GM18907 (cell line): ENCODE results near the gene LYSMD2.

Experiments used
- ATAC-seq: cut with Tn5 transposase; IDR thresholded peaks from one replicate; pipeline ENCODE4 v1.9.1; 2021; ENCODE audit warnings: mild to moderate bottlenecking, moderate library complexity; ENCODE audit not compliant: unreplicated experiment

Gene LYSMD2

DNA sequence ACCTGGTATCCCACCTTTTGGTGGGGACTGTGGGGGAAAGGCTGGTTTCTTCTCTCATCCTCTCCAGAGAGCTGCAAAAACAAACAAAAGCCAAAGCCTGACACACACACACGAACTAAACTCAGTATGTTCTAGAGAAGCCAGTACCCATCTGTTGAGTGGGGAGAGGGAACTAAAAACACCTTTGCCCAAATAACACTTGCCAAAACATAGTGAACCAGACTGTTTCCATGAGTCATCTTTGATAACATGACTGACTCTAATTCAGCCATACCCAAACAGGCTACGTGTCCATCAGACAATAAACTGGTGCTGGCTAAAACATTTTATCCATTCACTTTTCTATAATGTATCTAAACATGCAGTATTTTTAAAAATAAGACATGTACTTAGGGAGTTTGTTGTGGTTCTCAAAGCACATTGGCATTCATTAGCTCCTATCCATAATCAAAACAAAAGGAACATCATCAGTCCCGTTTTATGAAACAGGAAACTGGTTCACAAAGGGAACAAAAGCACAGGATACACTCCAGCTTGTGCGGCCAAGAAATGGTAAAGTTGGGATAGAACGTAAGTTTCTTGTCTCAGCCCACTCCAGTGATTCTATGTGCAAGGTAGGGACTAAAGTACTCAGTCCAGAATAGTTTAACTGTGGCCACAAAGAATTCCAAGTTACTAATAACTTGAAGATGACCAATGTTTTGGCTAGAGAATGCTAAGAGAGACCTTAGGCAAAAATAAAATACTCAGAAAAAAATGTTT, 16.1 kb downstream of the LYSMD2 start:
- no peak for ATAC-seq

GRCh38 chr15:51720201-51720995, 17.1 kb downstream of the LYSMD2 start:
- no peak for ATAC-seq

- ATAC-seq, result no peak
Observed at GRCh38 chr15:51718746-51719145, 18.7 kb downstream of the LYSMD2 start.

DNA sequence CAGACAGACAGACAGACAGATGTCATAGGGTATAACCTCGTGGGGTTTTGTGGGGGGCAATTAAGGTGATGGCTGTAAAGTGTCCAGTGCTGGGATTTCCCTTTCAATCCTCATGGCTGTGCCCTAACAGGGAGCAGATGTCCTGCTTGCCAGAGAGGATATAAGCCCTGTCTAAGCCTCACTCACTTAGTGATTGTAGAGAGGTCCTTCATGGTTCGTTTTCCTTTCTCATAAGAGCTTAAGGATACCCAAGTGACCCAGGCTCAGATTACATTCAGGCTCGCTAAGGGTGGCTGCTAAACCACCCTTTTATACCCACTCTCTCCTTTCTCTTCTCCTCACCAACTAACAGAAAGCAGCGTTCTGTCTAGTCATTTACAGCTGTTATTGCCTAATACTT, 19.2 kb downstream of the LYSMD2 start:
- ATAC-seq, result no peak

DNA sequence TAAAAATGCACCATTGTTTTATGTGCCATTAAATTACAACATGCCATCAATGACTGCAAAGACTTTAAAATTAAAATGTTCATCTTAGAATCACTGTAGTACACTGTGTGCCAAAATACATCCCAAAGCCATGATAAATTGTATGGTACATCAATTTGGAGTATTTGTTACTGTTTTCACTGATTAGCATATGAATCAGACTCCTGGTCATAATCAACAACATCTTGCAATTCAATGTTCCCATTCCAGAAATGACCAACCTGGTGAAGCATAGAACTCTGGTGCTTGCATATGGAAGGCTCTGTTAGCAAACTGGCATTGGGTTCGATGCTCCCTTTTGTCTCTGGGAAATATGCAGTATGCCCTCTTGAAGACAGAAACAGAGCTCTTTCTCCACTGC, 22.5 kb downstream of the LYSMD2 start:
- ATAC-seq, result no peak

GRCh38 chr15:51714162-51714561, 23.3 kb downstream of the LYSMD2 start:
- ATAC-seq, result no peak

DNA sequence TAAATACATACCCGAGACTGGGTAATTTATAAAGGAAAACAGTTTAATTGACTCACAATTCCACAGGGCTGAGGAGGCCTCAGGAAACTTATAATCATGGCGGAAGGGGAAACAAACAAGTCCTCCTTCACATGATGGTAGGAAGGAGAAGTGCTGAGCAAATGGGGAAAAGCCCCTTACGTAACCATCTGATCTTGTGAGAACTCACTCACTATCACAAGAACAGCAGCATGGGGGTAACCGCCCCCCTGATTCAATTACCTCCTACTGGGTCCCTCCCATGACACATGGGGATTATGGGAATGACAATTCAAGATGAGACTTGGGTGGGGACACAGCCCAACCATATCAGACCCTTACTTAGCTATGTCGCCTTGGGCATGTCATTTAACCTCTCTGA, 28.4 kb downstream of the LYSMD2 start:
- ATAC-seq, result no peak

DNA sequence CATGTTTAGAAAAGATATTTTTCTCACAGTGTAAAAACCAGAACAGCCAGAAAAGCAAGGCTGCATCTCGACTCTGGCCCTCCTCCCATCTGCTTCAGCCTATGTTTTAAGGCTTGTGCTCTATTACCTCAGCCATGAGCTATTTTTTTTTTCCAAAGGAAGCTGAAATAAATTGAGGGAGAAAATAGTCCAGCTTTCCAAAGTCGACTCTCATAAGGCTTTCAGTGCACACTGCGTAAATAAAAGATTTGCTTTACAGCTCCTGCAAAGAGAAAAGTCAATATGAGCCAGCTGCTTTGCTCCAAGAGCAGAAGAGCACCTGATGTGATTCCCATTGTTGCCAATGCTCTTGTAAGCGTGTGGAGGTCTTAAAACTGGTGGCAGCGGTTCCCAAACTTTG, 29.4 kb downstream of the LYSMD2 start:
- ATAC-seq, result no peak

DNA sequence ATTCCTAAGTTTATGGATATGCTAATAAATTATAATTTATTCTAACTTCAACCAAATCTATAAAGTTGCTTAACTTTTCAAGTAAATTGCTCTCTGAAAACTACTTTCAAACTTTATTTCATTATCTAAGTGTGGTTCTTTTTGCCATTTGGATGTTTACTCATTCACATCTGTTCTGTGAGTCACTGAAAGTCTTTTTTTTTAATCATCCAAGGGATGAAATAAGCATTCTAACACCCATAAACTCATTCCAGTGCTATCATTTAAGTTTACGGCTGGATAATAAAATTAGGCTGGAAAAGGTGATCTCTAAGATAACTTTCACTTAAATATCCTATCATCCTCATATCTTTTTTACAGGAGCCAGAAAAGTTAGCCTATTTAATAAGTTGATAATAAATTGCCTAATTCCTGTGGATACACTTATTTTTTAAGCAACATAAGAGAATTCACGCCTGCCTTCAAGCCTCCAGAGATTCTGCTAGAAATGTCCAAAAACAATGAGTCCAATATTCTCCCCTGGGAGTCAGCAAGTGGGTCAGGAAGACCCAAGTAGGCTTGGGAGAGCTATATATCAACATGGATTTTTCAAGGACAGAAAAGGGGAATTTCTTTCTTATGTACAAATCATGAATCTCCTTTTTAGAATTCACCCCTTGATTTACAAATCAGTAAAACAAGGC, 30.4 kb downstream of the LYSMD2 start:
- ATAC-seq, result no peak

GRCh38 chr15:51706291-51706690, 31.2 kb downstream of the LYSMD2 start:
- ATAC-seq, result no peak

DNA sequence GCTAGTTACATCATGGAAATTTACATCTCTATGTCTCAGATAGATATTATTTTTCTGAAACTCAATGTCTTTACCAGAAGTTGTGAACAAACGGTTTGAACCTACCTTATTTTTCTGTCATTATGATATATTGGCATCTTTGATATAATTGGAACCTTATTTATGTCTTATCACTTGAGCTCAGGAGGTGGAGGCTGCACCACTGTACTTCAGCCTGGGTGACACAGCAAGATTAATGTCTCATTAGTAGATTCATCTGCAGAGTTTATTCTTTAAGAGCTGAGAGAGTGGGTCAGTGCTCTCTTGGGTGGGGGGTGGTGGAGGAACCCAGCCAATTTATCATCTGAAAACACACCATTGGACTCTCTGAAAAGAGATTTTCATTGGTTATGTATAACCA, 34.7 kb downstream of the LYSMD2 start:
- ATAC-seq, result no peak

GRCh38 chr15:51699373-51699772, 38.1 kb downstream of the LYSMD2 start:
- ATAC-seq, result no peak

GRCh38 chr15:51697163-51697562, 40.3 kb downstream of the LYSMD2 start:
- ATAC-seq, result no peak

DNA sequence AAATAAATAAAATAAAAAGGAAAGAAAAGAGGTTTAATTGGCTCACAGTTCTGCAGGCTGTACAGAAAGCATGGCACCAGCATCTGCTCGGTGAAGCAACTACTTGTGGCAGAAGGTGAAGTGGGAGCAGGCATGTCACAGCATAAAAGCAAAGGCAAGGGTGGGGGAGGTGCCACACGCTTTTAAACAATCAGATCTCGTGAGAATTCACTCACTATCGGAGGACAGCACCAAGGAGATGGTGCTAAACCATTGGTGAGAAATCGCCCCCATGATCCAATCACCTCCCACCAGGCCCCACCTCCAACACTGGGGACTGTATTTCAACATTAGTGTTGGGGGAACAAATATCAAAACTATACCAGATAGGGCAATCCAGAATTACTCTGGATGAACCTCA, 40.9 kb downstream of the LYSMD2 start:
- ATAC-seq, result no peak

DNA sequence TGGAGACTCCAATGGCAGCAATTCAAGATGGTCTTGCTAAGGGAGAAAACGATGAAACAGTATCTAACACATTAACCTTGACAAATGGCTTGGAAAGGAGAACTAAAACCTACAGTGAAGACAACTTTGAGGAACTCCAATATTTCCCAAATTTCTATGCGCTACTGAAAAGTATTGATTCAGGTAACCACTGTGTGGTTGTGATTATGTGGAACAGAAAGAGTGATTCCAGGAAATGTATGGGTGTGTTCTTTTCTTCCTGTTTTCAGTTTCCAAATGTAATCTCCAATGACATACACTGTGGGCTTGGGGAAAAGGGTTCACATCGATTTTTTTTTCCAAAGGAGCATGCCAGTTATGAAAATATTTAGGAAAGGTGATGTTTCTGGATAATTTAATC, 45.3 kb downstream of the LYSMD2 start:
- ATAC-seq, result no peak

GRCh38 chr15:51688863-51689262, 48.6 kb downstream of the LYSMD2 start:
- ATAC-seq, result no peak

DNA sequence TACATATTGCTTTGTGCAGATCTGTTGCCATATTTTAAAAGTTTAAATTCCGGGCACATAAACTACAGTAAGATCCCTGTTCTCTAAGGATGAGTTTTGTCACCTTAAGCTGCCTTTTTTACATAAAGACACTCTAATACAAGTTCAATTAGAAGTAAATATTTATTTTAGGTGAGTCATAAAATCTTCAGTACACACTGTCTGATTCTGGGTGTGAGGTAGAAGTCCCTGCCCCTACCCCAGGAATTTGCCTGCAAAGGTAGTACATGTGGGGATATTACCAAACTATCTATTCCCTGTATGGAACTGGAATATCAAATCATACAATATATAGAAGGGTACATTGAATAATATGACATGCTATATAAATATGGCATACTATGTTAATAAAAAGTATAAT, 49.9 kb downstream of the LYSMD2 start:
- no peak for ATAC-seq

- ATAC-seq, result no peak
Observed at GRCh38 chr15:51681303-51681963, 56.0 kb downstream of the LYSMD2 start, which contains the start of gene SCG3. Gene SCG3 (plus strand): TSS chr15:51681503. CDS start chr15:51681756, 253 bp downstream.

DNA sequence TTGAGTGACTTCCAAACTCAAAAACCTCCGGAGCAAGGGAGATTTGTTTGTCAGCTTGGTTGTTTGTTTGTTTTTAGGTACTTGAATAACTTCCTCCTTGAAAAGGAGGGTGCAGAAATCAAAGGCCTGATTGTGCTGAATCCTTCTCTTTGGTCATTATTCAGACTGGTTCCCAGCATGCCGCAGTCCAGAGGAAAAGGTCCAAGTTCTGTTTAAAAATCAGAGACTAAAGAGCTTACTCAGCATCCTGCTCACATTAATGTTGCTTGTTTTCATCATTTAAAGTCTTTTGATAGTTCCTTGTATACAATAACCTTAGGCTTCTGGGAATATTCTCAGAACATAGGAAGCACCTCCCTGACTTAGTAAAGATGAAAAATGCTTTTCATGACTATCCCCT, 57.1 kb downstream of the LYSMD2 start:
- ATAC-seq, result no peak

- no peak for ATAC-seq
Observed at GRCh38 chr15:51678096-51678495, 59.4 kb downstream of the LYSMD2 start.

GRCh38 chr15:51677452-51677851, 60.0 kb downstream of the LYSMD2 start:
- no peak for ATAC-seq
